OCI-LY1 (cell line): Measurements from ENCODE around the gene ETV6.

Source experiments
- CTCF ChIP-seq: fragments of 200-600 bp; sonication (generic), shearing (Covaris generic); IDR thresholded peaks from 2 replicates; pipeline ENCODE4 v1.5.1; 2017; ENCODE audit warnings: mild to moderate bottlenecking, antibody characterized with exemption, low read length, moderate library complexity, mixed read lengths
- EZH2 ChIP-seq: fragments of 200-600 bp; sonication (generic), shearing (Covaris generic); IDR thresholded peaks from 2 replicates; pipeline ENCODE4 v1.8.0; 2017; ENCODE audit warnings: borderline replicate concordance, mixed run types, mild to moderate bottlenecking, antibody characterized with exemption, low read length, moderate library complexity, mixed read lengths

- TF ChIP-seq CTCF = no peak
- TF ChIP-seq EZH2 = no peak
Observed at GRCh38 chr12:11653215-11653753, 3.8 kb downstream of the ETV6 start.
